SK-MEL-5 (cell line): ENCODE data around the gene CFAP45. TPM values are rescaled to one million over a fixed set of nuclear protein-coding genes. Genes with fewer than 3 reads are reported as not detected.
A peak's percentile ranks its signal among the peaks of the same experiment; 100 is the strongest.

ENCODE experiments used
- DNase-seq: peaks from one replicate; pipeline ENCODE4 v3.0.0-alpha.2; 2016; ENCODE audit warnings: low read depth, low spot score
- in situ Hi-C: cut with HindIII; loops from 2 replicates; pipeline ENCODE4 v1.10.0; 2016; ENCODE audit warnings: low sequenced_read_pairs, high pct_unique_total_duplicates, low pct_unique_long_range_greater_than_20kb
- polyA plus RNA-seq, 2 experiments: library from polyadenylated mRNA; depleted of rRNA; stranded (reverse); fragments of >200 nt; gene quantifications; 2 replicates each; pipeline ENCODE4 v1.2.3, GENCODE V29; 2015
- total RNA-seq: library from RNA; depleted of rRNA; stranded (reverse); fragments of >200 nt; shearing (Covaris generic); gene quantifications from 2 replicates; pipeline ENCODE4 v1.2.3, GENCODE V29; 2014; rRNA removed

Gene CFAP45, protein sequence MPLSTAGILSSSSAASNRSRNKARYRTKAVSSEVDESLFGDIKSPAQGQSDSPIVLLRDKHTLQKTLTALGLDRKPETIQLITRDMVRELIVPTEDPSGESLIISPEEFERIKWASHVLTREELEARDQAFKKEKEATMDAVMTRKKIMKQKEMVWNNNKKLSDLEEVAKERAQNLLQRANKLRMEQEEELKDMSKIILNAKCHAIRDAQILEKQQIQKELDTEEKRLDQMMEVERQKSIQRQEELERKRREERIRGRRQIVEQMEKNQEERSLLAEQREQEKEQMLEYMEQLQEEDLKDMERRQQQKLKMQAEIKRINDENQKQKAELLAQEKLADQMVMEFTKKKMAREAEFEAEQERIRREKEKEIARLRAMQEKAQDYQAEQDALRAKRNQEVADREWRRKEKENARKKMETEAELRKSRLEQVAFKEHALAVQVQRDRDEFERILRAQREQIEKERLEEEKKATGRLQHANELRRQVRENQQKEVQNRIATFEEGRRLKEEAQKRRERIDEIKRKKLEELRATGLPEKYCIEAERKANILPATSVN
- 0.13 and 0.56 TPM in 2 replicates for total RNA-seq
- 0.23 and 0.62 TPM in 2 replicates for polyA plus RNA-seq (2015; cell fraction: cytosol; rRNA removed)
- polyA plus RNA-seq (2015; cell fraction: nucleus; rRNA removed): 0.36 TPM in 1 of 2 replicates, not detected in the other

DNA sequence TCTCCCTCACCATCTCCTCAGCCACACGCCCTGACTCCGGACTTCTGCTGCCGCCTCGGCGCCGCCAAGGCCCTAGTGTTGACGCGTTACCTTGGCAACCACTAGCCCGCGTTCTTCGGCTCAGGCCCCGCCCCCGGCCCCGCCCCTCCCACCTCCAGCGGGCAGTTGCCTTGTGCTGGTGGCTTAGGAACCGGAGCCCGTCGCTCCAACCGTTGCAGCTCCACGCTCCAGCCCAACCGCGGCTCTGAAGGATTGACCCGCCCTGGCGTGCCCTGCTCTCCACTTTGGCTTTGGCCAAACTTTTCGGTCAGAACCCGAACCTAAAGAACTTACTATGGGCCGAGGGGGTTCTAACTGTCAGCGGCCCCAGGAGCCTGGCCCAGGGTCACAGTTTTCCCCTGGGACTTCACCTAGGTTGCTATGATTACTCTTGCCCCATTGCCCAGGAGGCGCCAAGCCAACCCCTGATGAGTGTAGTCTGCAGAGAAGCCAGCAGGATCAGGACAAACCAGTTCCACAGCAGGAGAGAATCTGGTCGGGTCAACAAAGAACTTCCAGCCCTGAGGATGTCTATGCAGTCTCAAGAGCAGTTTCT lies at the start of gene CFAP45:
Gene CFAP45, minus strand, starts transcription at position 80 of the 595 bp plus-strand sequence. Its CDS starts 67 bp downstream, at position 13.
- in situ Hi-C loops: no loop called here
- DNase-seq: no peak

DNA sequence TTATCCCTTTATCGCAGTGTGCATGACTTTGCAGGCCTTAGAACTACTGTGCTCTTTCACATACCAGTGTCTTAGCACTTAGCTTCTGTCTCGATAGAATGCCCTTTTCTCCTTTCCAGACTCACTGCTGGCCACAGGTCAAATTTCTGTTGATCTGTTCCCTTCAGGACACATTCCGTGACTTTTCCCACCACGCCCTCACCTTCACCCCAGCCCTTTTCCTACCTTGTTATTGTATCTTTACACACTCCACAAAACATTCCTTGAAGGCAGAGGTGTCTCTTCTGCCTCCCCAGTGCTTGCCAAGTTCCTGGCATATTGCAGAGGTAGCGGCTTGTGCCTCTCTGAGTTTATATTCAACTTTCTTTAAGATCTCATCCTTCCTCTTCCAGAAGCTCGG lies 49.2 kb upstream of the CFAP45 start:
- DNase-seq: no peak
- in situ Hi-C loops: no loop called here

- no peak for DNase-seq
- in situ Hi-C loops: no loop called here
These were observed 48.0 kb upstream of the CFAP45 start for GRCh38 chr1:159947942-159948341.

DNA sequence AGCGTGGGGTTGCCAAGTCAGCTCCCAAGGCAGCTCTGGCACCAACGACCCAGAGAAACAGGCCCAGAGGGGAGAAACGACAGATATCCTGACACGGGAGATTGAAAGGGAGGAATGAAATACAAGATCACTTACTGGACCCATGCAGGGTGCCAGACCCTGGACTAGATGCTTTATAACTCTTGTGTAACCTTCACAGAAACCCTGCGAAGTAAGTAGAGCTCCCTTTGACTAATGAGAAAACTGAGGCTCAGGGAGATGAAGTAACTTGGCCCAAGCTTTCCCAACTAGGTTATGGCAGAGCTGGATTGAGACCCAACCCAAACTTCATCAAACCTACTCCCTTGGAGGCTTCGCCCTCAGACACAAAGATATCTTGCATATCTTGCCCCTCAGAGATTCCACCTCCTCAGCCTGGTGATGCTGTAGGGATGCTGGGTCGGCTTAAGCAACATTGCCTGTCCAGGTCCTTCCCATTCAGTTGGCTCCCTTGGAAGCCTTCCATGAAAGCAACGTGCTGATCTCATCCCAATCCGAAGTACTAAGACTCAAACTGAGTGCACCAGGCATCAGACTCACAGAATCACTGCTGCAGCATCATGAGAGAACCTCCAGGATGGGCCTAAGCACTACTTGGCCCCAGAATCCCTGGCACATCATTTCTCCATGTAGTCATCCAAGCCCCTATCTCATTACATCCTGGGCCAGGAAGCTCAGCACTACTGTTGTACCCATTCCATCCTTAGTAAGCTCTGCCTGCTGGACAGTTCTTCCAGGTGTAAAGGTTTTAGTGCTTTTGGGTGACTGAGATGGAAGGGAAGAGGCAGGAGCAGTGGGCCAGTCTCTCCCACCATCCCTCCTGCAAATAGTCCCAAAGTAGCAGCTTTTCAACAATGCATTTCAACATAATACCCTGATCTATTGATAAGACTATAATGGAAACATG lies 46.5 kb upstream of the CFAP45 start:
- in situ Hi-C loops: no loop called here
- DNase-seq: no peak

DNA sequence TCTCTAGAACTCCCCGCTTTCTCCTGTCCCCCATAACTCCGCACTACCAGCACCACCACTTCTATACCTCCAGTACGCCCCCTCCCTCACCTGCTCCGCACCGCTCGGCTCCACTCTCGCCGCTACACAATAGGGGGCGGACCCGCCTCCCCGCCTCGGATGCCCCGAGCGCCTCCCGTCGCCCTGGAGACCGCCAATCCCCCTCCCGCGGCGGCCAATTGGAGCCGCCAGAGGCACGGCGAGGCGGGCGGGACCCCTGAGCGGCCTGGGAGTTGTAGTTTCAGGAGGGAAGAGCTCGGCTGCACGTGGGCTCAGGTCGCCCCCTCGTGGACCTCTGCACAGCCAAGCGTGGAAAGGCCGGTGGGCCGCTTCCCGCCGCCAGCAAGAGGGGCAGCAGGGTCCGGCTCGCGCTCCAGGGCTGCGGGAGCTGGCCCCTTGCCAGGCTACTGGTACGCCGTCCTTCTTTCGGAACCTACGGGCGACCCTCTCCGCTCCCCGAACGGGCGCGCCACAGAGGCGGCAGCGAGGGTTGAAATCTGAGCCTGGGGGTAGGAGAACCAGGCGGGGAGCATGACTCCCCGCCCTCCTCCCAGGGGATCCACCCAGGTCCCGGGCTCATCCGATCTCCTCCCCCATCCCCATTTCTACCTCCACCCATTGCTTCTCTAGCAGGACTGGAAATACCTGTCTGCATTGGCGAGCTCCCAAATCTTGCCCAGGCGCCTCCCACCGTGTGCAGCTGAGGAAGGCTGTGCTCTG lies 45.7 kb upstream of the CFAP45 start, which contains the start of gene IGSF9:
Gene IGSF9, minus strand, starts transcription at position 131 of the 759 bp plus-strand sequence. CDS start 2,159 bp downstream, outside the sequence.
- in situ Hi-C loops: no loop called here

GRCh38 chr1:159944623-159945455 lies 44.9 kb upstream of the CFAP45 start:
- in situ Hi-C loops: no loop called here
- no peak for DNase-seq

More for the DNA sequence above, 45.7 kb upstream of the CFAP45 start, which contains the start of gene IGSF9:
- peak; percentile 37 for DNase-seq

GRCh38 chr1:159943908-159944622 lies 44.1 kb upstream of the CFAP45 start:
- in situ Hi-C loops: no loop called here
- DNase-seq: no peak

GRCh38 chr1:159943278-159943640 lies 43.3 kb upstream of the CFAP45 start:
- in situ Hi-C loops: no loop called here
- no peak for DNase-seq

GRCh38 chr1:159942632-159943277 lies 42.8 kb upstream of the CFAP45 start:
- no peak for DNase-seq
- in situ Hi-C loops: no loop called here

GRCh38 chr1:159941591-159942560 lies 41.9 kb upstream of the CFAP45 start:
- no peak for DNase-seq
- in situ Hi-C loops: no loop called here

- in situ Hi-C loops: no loop called here
- no peak for DNase-seq
These were observed 41.2 kb upstream of the CFAP45 start for GRCh38 chr1:159941141-159941540.

DNA sequence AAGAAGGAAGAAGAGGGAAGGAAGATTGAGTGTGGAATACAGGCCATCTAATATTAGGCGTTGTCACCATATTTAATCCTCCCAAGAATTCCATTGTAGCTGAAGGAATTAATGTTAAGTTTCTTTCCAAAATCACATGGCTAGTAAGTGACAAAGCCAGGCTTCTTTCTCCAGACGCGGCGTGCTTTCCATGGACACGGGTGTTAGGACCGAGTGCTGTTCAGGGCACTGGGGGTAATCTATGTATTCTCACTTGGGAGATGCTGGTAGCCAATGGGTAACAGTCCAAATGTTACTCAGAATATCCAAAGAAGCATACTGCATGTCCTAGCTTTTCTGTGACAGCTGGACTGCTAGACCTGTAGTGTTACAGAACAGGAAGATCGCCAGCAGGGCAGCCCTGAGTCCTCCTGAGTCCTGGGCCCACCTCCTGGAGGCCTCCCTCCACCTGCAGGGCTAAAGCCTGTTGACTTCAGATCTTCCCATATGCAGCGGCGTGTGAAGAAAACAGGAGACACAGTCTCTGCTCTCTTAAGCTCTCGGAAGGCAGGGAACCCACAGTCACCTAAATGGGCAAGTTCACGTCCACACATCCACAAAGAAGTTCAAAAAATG lies 40.1 kb upstream of the CFAP45 start:
- DNase-seq: no peak
- in situ Hi-C loops: no loop called here

DNA sequence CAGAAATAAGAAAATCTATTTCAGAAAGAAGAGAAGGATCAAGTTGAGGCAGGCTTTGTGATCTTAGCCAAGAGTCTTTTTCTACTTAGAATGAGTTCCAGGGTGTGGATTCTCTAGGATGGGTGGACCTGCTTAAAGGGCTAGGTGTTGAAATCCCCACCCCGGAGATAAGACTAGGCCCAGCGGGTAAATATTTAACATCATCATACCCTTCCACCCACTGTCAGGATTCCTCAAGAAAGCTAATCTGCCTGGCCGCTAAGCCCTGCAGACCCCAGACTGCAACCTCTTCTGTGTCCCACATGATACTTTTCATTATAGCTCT lies 39.7 kb upstream of the CFAP45 start:
- no peak for DNase-seq
- in situ Hi-C loops: no loop called here
